NT2/D1 (cell line): ENCODE data around the gene SH3YL1.

ENCODE experiments used
- DNase-seq: peaks from one replicate; pipeline ENCODE4 v3.0.0-alpha.2; 2011; ENCODE audit warnings: low read depth, low spot score
- H3K27me3 ChIP-seq: 2 replicates; pipeline ENCODE4 v1.6.0; 2011; ENCODE audit warnings: mild to moderate bottlenecking; ENCODE audit not compliant: insufficient read length, insufficient read depth
- H3K36me3 ChIP-seq: 2 replicates; pipeline ENCODE4 v1.6.1; 2011; ENCODE audit warnings: mild to moderate bottlenecking, low read length, mixed read lengths; ENCODE audit not compliant: insufficient read depth, insufficient read length
- H3K4me1 ChIP-seq: 2 replicates; pipeline ENCODE4 v1.5.1; 2011; ENCODE audit not compliant: insufficient read depth, insufficient read length
- H3K4me3 ChIP-seq: 2 replicates; pipeline ENCODE4 v1.5.1; 2011; ENCODE audit warnings: low read depth; ENCODE audit not compliant: insufficient read length
- H3K9ac ChIP-seq: 2 replicates; pipeline ENCODE4 v1.6.0; 2011; ENCODE audit warnings: low read depth; ENCODE audit not compliant: insufficient read length
- H3K9me3 ChIP-seq: 2 replicates; pipeline ENCODE4 v1.5.1; 2011; ENCODE audit warnings: mild to moderate bottlenecking, low read length; ENCODE audit not compliant: insufficient read depth
- SUZ12 ChIP-seq: IDR thresholded peaks from 2 replicates; pipeline ENCODE4 v1.6.1; 2011; ENCODE audit not compliant: insufficient read length, insufficient read depth; ENCODE audit errors: extremely low read depth
- YY1 ChIP-seq: IDR thresholded peaks from 2 replicates; pipeline ENCODE4 v1.6.1; 2011; ENCODE audit not compliant: insufficient read length, insufficient read depth
- ZNF274 ChIP-seq: IDR thresholded peaks from 2 replicates; pipeline ENCODE4 v1.6.1; 2011; ENCODE audit warnings: mild to moderate bottlenecking, low read depth, low read length

The SH3YL1 gene

GRCh38 chr2:295090-295489, 31.3 kb upstream of the SH3YL1 start:
- peaks cover 14% of the 10 kb centered on the region for H3K27me3 ChIP-seq
- H3K4me1 ChIP-seq = no peaks in the 10 kb centered on the region
- H3K9me3 ChIP-seq = no peaks in the 10 kb centered on the region; the same call in 1 of the 2 replicates
- TF ChIP-seq SUZ12 (no peak), YY1 (no peak), ZNF274 (no peak)
- H3K9ac ChIP-seq = no peak overlapping the region
- DNase-seq = no peak
- H3K36me3 ChIP-seq = no peaks in the 10 kb centered on the region
- H3K4me3 ChIP-seq = no peak overlapping the region

DNA sequence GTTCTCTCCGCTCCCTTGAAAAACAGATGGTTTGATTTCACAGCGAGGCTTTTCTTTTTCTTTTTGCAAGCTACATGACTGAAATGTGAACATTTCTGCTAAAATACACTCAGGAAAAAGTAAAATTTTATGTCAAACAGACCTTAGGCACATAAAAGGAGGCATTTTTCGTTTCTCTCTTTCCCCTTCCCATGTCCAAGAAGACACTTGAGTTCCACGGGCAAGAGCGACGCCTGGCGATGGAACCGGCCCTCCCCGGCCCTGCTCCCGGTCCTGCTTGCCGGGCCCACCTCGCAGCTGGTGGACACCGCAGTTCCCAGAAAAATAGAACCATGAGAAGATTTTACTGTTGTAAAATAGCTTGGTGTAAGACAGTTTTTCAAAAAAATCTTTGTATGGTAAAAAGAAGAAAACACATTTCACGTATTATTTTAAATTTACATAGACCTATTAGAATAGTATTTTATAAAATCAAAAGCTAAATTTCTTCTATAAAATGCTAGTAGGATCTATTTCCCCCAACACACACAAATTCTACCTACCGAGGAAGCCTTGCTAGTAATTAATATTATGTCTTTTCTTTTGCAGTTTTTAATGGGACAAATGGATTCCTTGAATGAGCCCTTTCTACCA, 26.4 kb upstream of the SH3YL1 start:
- Histone ChIP-seq H3K36me3 (no peaks in the 10 kb centered on the region), H3K4me1 (no peaks in the 10 kb centered on the region), H3K27me3 (peaks cover 48% of the 10 kb centered on the region), H3K9me3 (no peaks in the 10 kb centered on the region; the same call in 1 of the 2 replicates), H3K9ac (peak overlapping the region; percentile 32), H3K4me3 (peak overlapping the region; percentile 32)
- peak; percentile 75 for DNase-seq
- TF ChIP-seq ZNF274 = no peak
- TF ChIP-seq SUZ12 = no peak
- TF ChIP-seq YY1 = no peak

GRCh38 chr2:289362-290089, 25.7 kb upstream of the SH3YL1 start:
- H3K27me3 ChIP-seq = peaks cover 48% of the 10 kb centered on the region

DNA sequence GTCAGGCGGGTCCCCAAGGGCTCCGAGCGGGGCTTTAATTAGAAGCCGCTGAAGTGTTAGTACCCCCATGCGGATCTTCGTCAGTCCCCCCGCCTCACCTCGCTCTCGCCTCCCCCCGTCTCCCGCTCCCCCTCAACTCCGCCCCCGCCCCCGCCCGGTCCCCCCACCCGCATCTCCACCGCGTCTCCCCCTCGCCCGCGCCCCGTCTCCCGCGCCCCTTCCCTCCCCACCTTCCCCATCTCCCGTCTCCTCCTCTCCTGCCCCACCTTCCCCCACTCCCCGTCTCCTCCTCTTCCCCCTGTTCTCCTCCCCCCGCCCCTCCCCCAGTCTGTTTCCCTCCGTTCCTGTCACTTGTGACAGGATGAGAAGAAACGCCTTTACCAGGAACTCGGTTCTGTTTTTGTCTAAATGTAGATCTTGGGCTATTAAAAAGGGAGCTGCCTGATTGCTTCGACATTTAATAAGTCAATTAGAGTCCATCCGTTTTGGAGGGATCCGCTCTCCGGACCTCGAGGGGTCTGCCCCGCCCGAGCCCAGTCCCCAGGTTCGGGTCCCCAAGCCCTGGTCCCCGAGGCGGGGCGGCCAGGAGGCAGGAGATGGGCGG, 25.0 kb upstream of the SH3YL1 start:
- peaks cover 2% of the 10 kb centered on the region for H3K4me1 ChIP-seq
- no peak for DNase-seq
- peaks cover 48% of the 10 kb centered on the region for H3K27me3 ChIP-seq
- no peaks in the 10 kb centered on the region; the same call in 1 of the 2 replicates for H3K9me3 ChIP-seq
- H3K36me3 ChIP-seq = no peaks in the 10 kb centered on the region
- H3K9ac ChIP-seq = peak overlapping the region; percentile 32
- H3K4me3 ChIP-seq = peak overlapping the region; percentile 35
- TF ChIP-seq YY1 = no peak
- no peak for TF ChIP-seq ZNF274
- TF ChIP-seq SUZ12 = no peak

More at GRCh38 chr2:289362-290089, 25.7 kb upstream of the SH3YL1 start:
- no peak for DNase-seq
- Histone ChIP-seq H3K9me3 (no peaks in the 10 kb centered on the region; the same call in 1 of the 2 replicates), H3K36me3 (no peaks in the 10 kb centered on the region), H3K9ac (peak overlapping the region; percentile 32), H3K4me3 (peak overlapping the region; percentile 32), H3K4me1 (no peaks in the 10 kb centered on the region)
- TF ChIP-seq SUZ12 (peak; percentile 71), ZNF274 (no peak), YY1 (no peak)

- peaks cover 48% of the 10 kb centered on the region for H3K27me3 ChIP-seq
- no peak for DNase-seq
Measured at GRCh38 chr2:287911-288757, 24.3 kb upstream of the SH3YL1 start, which contains the start of gene ALKAL2. TSS of gene ALKAL2 (minus strand) at chr2:288091. CDS start at chr2:287835, 256 bp downstream.

DNA sequence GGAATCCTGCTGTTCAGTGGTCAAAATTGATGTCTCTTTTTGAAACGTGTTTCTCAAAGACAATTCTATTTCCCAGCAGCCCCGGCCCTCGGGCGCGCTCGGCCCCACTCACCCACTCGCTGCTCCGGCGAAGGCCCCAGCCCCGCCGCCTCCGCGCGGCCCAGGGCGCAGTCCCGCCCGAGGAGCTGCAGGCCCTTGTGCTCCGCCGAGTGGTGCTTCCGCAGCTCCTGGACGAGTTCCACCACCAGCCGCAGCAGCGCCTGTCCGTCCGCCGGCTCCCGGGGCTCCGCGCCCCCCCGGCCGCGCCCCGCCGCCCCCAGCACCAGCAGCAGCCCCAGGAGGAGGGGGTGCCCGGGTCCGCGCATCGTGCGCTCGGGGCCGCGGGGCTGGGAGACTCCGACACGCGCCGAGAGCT, 23.6 kb upstream of the SH3YL1 start:
- Histone ChIP-seq H3K9me3 (no peaks in the 10 kb centered on the region), H3K9ac (peak overlapping the region; percentile 67), H3K4me1 (peaks cover 4% of the 10 kb centered on the region), H3K4me3 (peak overlapping the region; percentile 24), H3K27me3 (peaks cover 48% of the 10 kb centered on the region), H3K36me3 (peaks cover 8% of the 10 kb centered on the region)
- TF ChIP-seq YY1 = no peak
- TF ChIP-seq SUZ12 = no peak
- TF ChIP-seq ZNF274 = no peak
- DNase-seq = no peak

More at GRCh38 chr2:287911-288757, 24.3 kb upstream of the SH3YL1 start, which contains the start of gene ALKAL2:
- Histone ChIP-seq H3K4me1 (peaks cover 4% of the 10 kb centered on the region), H3K9ac (peak within 1 kb of the TSS; percentile 67), H3K4me3 (peak within 1 kb of the TSS; percentile 35), H3K36me3 (peaks cover 3% of the 10 kb centered on the region), H3K9me3 (no peaks in the 10 kb centered on the region)
- TF ChIP-seq YY1 (no peak), SUZ12 (no peak), ZNF274 (no peak)
